ENCODE results near the gene SH3RF2. TPM values are rescaled to one million over a fixed set of nuclear protein-coding genes. Genes with fewer than 3 reads are reported as not detected.

The SH3RF2 gene
- total and polyA plus RNA-seq, 2 donors (not counting 3 experiments of a cell fraction or from before 2014, with no cell fraction given), result 0.54 to 0.84 TPM

- H3K4me1 ChIP-seq (ENCODE audit: control insufficient read depth, extremely low read depth, insufficient read depth, low read length), result no peaks in the 10 kb centered on the region
- no peaks in the 10 kb centered on the region for H4K20me1 ChIP-seq (replicated peaks; ENCODE audit: control insufficient read depth, extremely low read depth, insufficient read depth, low read length)
- DNase-seq (ENCODE audit: low read depth, low spot score), result no peak
- H3K27ac ChIP-seq (ENCODE audit: insufficient read depth, low read depth, low read length), result no peak overlapping the region
- H3K9me3 ChIP-seq (replicated peaks; ENCODE audit: control insufficient read depth, insufficient read depth, low read length), result no peaks in the 10 kb centered on the region
- no peaks in the 10 kb centered on the region for H3K9me1 ChIP-seq (replicated peaks; ENCODE audit: control insufficient read depth, extremely low read depth, insufficient read depth, low read length)
- no peak overlapping the region for H2AFZ ChIP-seq (ENCODE audit: low read depth, low read length)
- H3K4me3 ChIP-seq (replicated peaks in 1 of 3; ENCODE audit: insufficient read depth in 1 of 3, low read depth in 1 of 3, low read length in 3 of 3), result no peak overlapping the region
- no peak for FAIRE-seq
- no peaks in the 10 kb centered on the region for H3K36me3 ChIP-seq (ENCODE audit: control insufficient read depth in 2 of 2, extremely low read depth in 1 of 2, insufficient read depth in 2 of 2, low read length in 2 of 2)
- ChIA-PET CTCF (interaction anchor here (1.1 to 1.6 kb wide), 2 partner anchors 21 to 132 kb away, joined by 3 to 5 read pairs; no protein-coding TSS in a partner anchor), POLR2A (no interaction called here)
- dilution Hi-C loops (cut with MboI; ENCODE audit: extremely low pct_ligation_motif_present, low sequenced_read_pairs) (no loop called here), intact Hi-C loops (cut with micrococcal nuclease) (no loop called here)
- no peak overlapping the region for H3K4me2 ChIP-seq (ENCODE audit: insufficient read depth, low read length)
- H3K9ac ChIP-seq (replicated peaks; ENCODE audit: extremely low read depth, insufficient read depth, low read length), result no peak overlapping the region
- TF ChIP-seq POLR2A (IDR thresholded peaks at IDR 0.05; ENCODE audit: low read depth, low read length) (no peak), CTCF (IDR thresholded peaks at IDR 0.05; ENCODE audit: extremely low read depth in 1 of 2, insufficient read depth in 1 of 2, low read depth in 1 of 2, low read length in 2 of 2) (no peak), JUN (IDR thresholded peaks at IDR 0.05; ENCODE audit: borderline replicate concordance, insufficient read depth, insufficient read length, low read depth) (no peak), MYC (IDR thresholded peaks at IDR 0.05; ENCODE audit: low read depth, low read length) (no peak), POLR2AphosphoS5 (IDR thresholded peaks at IDR 0.05; ENCODE audit: insufficient read depth, low read depth, low read length) (no peak), MAX (IDR thresholded peaks at IDR 0.05; ENCODE audit: insufficient read depth, insufficient read length) (no peak), EZH2 (IDR thresholded peaks at IDR 0.05; ENCODE audit: borderline replicate concordance, low read depth, low read length, severe bottlenecking) (no peak), FOS (IDR thresholded peaks at IDR 0.05; ENCODE audit: borderline replicate concordance, insufficient read depth, low read length) (no peak), GATA2 (IDR thresholded peaks at IDR 0.05; ENCODE audit: insufficient read depth, insufficient read length, low read depth, low read length) (no peak)
- H3K27me3 ChIP-seq (ENCODE audit: control insufficient read depth in 2 of 2, insufficient read depth in 2 of 2, low read length in 2 of 2), result no peaks in the 10 kb centered on the region
- H3K79me2 ChIP-seq (ENCODE audit: control insufficient read depth, insufficient read depth, low read length), result no peaks in the 10 kb centered on the region
- no TSS peak for BruUV-seq (replicated peaks)
These were observed 83.7 kb downstream of the SH3RF2 start for GRCh38 chr5:146020100-146020499.
